ENCODE measurements around the gene KRTAP1-4. TPM values are rescaled to one million over a fixed set of nuclear protein-coding genes. Genes with fewer than 3 reads are reported as not detected.

Gene KRTAP1-4
- total RNA-seq: not detected

GRCh38 chr17:41029633-41030245 is at the start of gene KRTAP1-4:
KRTAP1-4 (minus strand) TSS chr17:41030195; CDS start chr17:41030078, 117 bp downstream.
- Histone ChIP-seq H3K27ac (no peak within 1 kb of the TSS), H3K4me3 (no peak within 1 kb of the TSS), H3K36me3 (no peaks in the 10 kb centered on the region), H3K4me1 (no peaks in the 10 kb centered on the region), H3K9me3 (no peaks in the 10 kb centered on the region), H3K27me3 (no peaks in the 10 kb centered on the region)
- DNase-seq (ENCODE audit: low spot score): no peak
- TF ChIP-seq CTCF (IDR thresholded peaks at IDR 0.05): no peak

GRCh38 chr17:41076788-41077187 is 46.8 kb upstream of the KRTAP1-4 start:
- Histone ChIP-seq H3K9me3 (no peaks in the 10 kb centered on the region), H3K27me3 (no peaks in the 10 kb centered on the region), H3K36me3 (no peaks in the 10 kb centered on the region), H3K4me1 (no peaks in the 10 kb centered on the region), H3K27ac (no peak overlapping the region), H3K4me3 (no peak overlapping the region)
- TF ChIP-seq CTCF (IDR thresholded peaks at IDR 0.05): no peak
- no peak for DNase-seq (ENCODE audit: low spot score)

GRCh38 chr17:41073676-41074075 is 43.7 kb upstream of the KRTAP1-4 start:
- TF ChIP-seq CTCF (IDR thresholded peaks at IDR 0.05): no peak
- Histone ChIP-seq H3K27me3 (no peaks in the 10 kb centered on the region), H3K36me3 (no peaks in the 10 kb centered on the region), H3K27ac (no peak overlapping the region), H3K9me3 (no peaks in the 10 kb centered on the region), H3K4me3 (no peak overlapping the region), H3K4me1 (no peaks in the 10 kb centered on the region)
- no peak for DNase-seq (ENCODE audit: low spot score)

- H3K9me3 ChIP-seq: no peaks in the 10 kb centered on the region
- no peaks in the 10 kb centered on the region for H3K27me3 ChIP-seq
- no peak for DNase-seq (ENCODE audit: low spot score)
- no peaks in the 10 kb centered on the region for H3K36me3 ChIP-seq
- H3K4me3 ChIP-seq: no peak overlapping the region
- no peaks in the 10 kb centered on the region for H3K4me1 ChIP-seq
- no peak for TF ChIP-seq CTCF (IDR thresholded peaks at IDR 0.05)
- no peak overlapping the region for H3K27ac ChIP-seq
These were observed 41.8 kb upstream of the KRTAP1-4 start for GRCh38 chr17:41071606-41072360.

GRCh38 chr17:41069031-41069430 is 39.0 kb upstream of the KRTAP1-4 start:
- no peaks in the 10 kb centered on the region for H3K9me3 ChIP-seq
- H3K4me3 ChIP-seq: no peak overlapping the region
- no peak for DNase-seq (ENCODE audit: low spot score)
- no peak for TF ChIP-seq CTCF (IDR thresholded peaks at IDR 0.05)
- H3K27me3 ChIP-seq: no peaks in the 10 kb centered on the region
- H3K4me1 ChIP-seq: no peaks in the 10 kb centered on the region
- H3K36me3 ChIP-seq: no peaks in the 10 kb centered on the region
- H3K27ac ChIP-seq: no peak overlapping the region

Measured in right atrium auricular region (tissue), 2 donors.